HepG2 (cell line): ENCODE measurements around the gene CEMP1. TPM values are rescaled to one million over a fixed set of nuclear protein-coding genes. Genes with fewer than 3 reads are reported as not detected.
"Not testable (repeated sequence)": the region's sequence is repeated elsewhere in the genome, so short reads cannot be mapped to it uniquely, and the experiment has no call there.

Experiments used
- AKAP8 ChIP-seq: sonication (generic); formaldehyde crosslinking; IDR thresholded peaks from 2 replicates; pipeline ENCODE4 v1.5.1; 2020; ENCODE audit warnings: mild to moderate bottlenecking, missing genetic modification reagents
- CEBPG ChIP-seq: IDR thresholded peaks from 2 replicates; pipeline ENCODE4 v1.6.1; 2016
- FOXP1 ChIP-seq, 2 experiments: fragments of 450-650 bp in 1 of 2; IDR thresholded peaks; 2 replicates each; pipeline ENCODE4 v1.6.1; 2017 to 2018; ENCODE audit warnings: antibody characterized with exemption in 1 of 2
- HINFP ChIP-seq: sonication (generic); formaldehyde crosslinking; IDR thresholded peaks from 2 replicates; pipeline ENCODE4 v1.4.0; 2020; ENCODE audit warnings: low read depth, mild to moderate bottlenecking, missing genetic modification reagents
- HNF4A ChIP-seq: sonication (generic); formaldehyde crosslinking; IDR thresholded peaks from 2 replicates; pipeline ENCODE4 v1.4.0; 2020; ENCODE audit warnings: missing genetic modification reagents
- LCORL ChIP-seq, 2 experiments: fragments of 450-650 bp in 1 of 2; sonication (generic) in 1 of 2; formaldehyde crosslinking in 1 of 2; IDR thresholded peaks; 2 replicates each; pipeline versions ENCODE4 v1.5.0 to v1.6.1; 2017 to 2020; ENCODE audit warnings: antibody characterized with exemption in 1 of 2, missing genetic modification reagents in 1 of 2
- MED1 ChIP-seq: sonication (generic); formaldehyde crosslinking; IDR thresholded peaks from 2 replicates; pipeline ENCODE4 v1.4.0; 2020; ENCODE audit warnings: missing genetic modification reagents
- MEIS2 ChIP-seq: sonication (generic); formaldehyde crosslinking; IDR thresholded peaks from 2 replicates; pipeline ENCODE4 v1.9.0; 2021; ENCODE audit warnings: mild to moderate bottlenecking, missing genetic modification reagents
- MXD1 ChIP-seq: sonication (generic); formaldehyde crosslinking; IDR thresholded peaks from 2 replicates; pipeline ENCODE4 v1.4.0; 2020; ENCODE audit warnings: mild to moderate bottlenecking, missing genetic modification reagents
- NR0B2 ChIP-seq: sonication (generic); formaldehyde crosslinking; IDR thresholded peaks from 2 replicates; pipeline ENCODE4 v1.4.0; 2020; ENCODE audit warnings: mild to moderate bottlenecking, missing genetic modification reagents
- NR2C2 ChIP-seq: sonication (generic); formaldehyde crosslinking; IDR thresholded peaks from 2 replicates; pipeline ENCODE4 v1.4.0; 2020; ENCODE audit warnings: missing genetic modification reagents, mild to moderate bottlenecking, moderate library complexity, borderline replicate concordance
- PHF5A ChIP-seq: IDR thresholded peaks from one replicate; pipeline ENCODE4 v1.6.1; 2018; ENCODE audit warnings: low read depth, missing genetic modification reagents; ENCODE audit not compliant: unreplicated experiment
- TGIF2 ChIP-seq: IDR thresholded peaks from 2 replicates; pipeline ENCODE4 v1.6.1; 2016; ENCODE audit warnings: control low read depth, missing compliant biosample characterization
- THRA ChIP-seq: sonication (generic); formaldehyde crosslinking; IDR thresholded peaks from 2 replicates; pipeline ENCODE4 v1.4.0; 2020; ENCODE audit warnings: missing genetic modification reagents, borderline replicate concordance
- ZFY ChIP-seq: sonication (generic); formaldehyde crosslinking; IDR thresholded peaks from 2 replicates; pipeline ENCODE4 v1.4.0; 2020; ENCODE audit warnings: missing genetic modification reagents
- ZNF414 ChIP-seq: sonication (generic); formaldehyde crosslinking; IDR thresholded peaks from 2 replicates; pipeline ENCODE4 v1.5.0; 2020; ENCODE audit warnings: missing genetic modification reagents
- ZNF609 ChIP-seq: sonication (generic); formaldehyde crosslinking; IDR thresholded peaks from 2 replicates; pipeline ENCODE4 v1.4.0; 2020; ENCODE audit warnings: mild to moderate bottlenecking, missing genetic modification reagents, borderline replicate concordance
- ZNF644 ChIP-seq: IDR thresholded peaks from 2 replicates; pipeline ENCODE4 v1.6.1; 2016; ENCODE audit warnings: low read depth
- ZNF761 ChIP-seq: sonication (generic); formaldehyde crosslinking; conservative IDR thresholded peaks from 2 replicates; pipeline ENCODE4 v1.4.0; 2020; ENCODE audit warnings: mild to moderate bottlenecking, missing genetic modification reagents
- polyA plus RNA-seq, 8 experiments: library from polyadenylated mRNA; depleted of rRNA in 3 of 8; stranded (reverse) in 7 of 8; unstranded in 1 of 8; fragments of >200 nt; fragmentation: Illumina TruSeq in 4 of 8; extraction: Trizol in 4 of 8; gene quantifications; 2 replicates each; pipeline versions ENCODE4 v1.2.1 to v1.2.3, GENCODE V29; 2011 to 2016; ENCODE audit warnings: low read depth in 4 of 8, missing spikeins in 1 of 8, mixed read lengths in 1 of 8; ENCODE audit not compliant: insufficient read depth in 1 of 8
- total RNA-seq, 5 experiments: library from RNA; depleted of rRNA; stranded (reverse); fragments of >200 nt; fragmentation: Illumina TruSeq; extraction: Trizol; gene quantifications; 2 replicates each; pipeline ENCODE4 v1.2.3, GENCODE V29; 2016; ENCODE audit warnings: low read depth in 1 of 5

CEMP1 gene
- total and polyA plus RNA-seq, 2 of the 13 experiments (the other 11 are each of a cell fraction or from before 2014, with no cell fraction given) = not detected

- TF ChIP-seq NR0B2 (CRISPR knock-in tag) = peak; percentile 57; the same call in 1 of the 2 replicates
- peak; percentile 91 for TF ChIP-seq HNF4A
- peak; percentile 27; the same call in 1 of the 2 replicates for TF ChIP-seq THRA (CRISPR knock-in tag)
- TF ChIP-seq LCORL, FOXP1 (IDR thresholded peaks at IDR 0.05): not testable (repeated sequence)
- peak; percentile 76; the same call in 1 of the 2 replicates for TF ChIP-seq LCORL (CRISPR knock-in tag; IDR thresholded peaks at IDR 0.05)
- peak; percentile 30; the same call in 1 of the 2 replicates for TF ChIP-seq ZFY
- TF ChIP-seq MED1 = peak; percentile 78
- TF ChIP-seq ZNF414 (CRISPR knock-in tag) = 0 out of 2 replicates have a peak, but pooled peaks have one; percentile 22
- peak; percentile 68; the same call in 1 of the 2 replicates for TF ChIP-seq ZNF644 (CRISPR knock-in tag)
- TF ChIP-seq ZNF609 = 0 out of 2 replicates have a peak, but pooled peaks have one; percentile 20
- TF ChIP-seq MEIS2 (CRISPR knock-in tag) = peak; percentile 61; the same call in 1 of the 2 replicates
- TF ChIP-seq FOXP1 (CRISPR knock-in tag; IDR thresholded peaks at IDR 0.05) = peak; percentile 51
- TF ChIP-seq AKAP8 (CRISPR knock-in tag) = peak; percentile 66; the same call in 1 of the 2 replicates
- peak; percentile 44; the same call in 1 of the 2 replicates for TF ChIP-seq MXD1 (CRISPR knock-in tag)
- peak; percentile 70 for TF ChIP-seq TGIF2 (CRISPR knock-in tag)
- 0 out of 2 replicates have a peak, but pooled peaks have one; percentile 32 for TF ChIP-seq ZNF761 (CRISPR knock-in tag)
- peak; percentile 39 for TF ChIP-seq PHF5A (CRISPR knock-in tag)
- TF ChIP-seq HINFP (CRISPR knock-in tag) = 0 out of 2 replicates have a peak, but pooled peaks have one; percentile 34
- peak; percentile 84 for TF ChIP-seq NR2C2 (CRISPR knock-in tag)
- TF ChIP-seq CEBPG = peak; percentile 56
Observed at GRCh38 chr16:2541409-2541808, 10.2 kb upstream of the CEMP1 start (continued).
